HepG2 (cell line): Measurements from ENCODE around the gene FIS1. TPM values are rescaled to one million over a fixed set of nuclear protein-coding genes. Genes with fewer than 3 reads are reported as not detected.

Experiments used
- EED ChIP-seq: sonication (generic); formaldehyde crosslinking; IDR thresholded peaks from 2 replicates; pipeline ENCODE4 v1.5.0; 2020; ENCODE audit warnings: mild to moderate bottlenecking, missing genetic modification reagents
- HOXA3 ChIP-seq: sonication (generic); formaldehyde crosslinking; IDR thresholded peaks from 2 replicates; pipeline ENCODE4 v1.5.0; 2020; ENCODE audit warnings: missing genetic modification reagents
- MAZ ChIP-seq, 2 experiments: sonication (generic) in 1 of 2; formaldehyde crosslinking in 1 of 2; IDR thresholded peaks; 2 replicates each; pipeline versions ENCODE4 v1.5.0 to v1.6.1; 2012 to 2020; ENCODE audit warnings: low read depth in 2 of 2, mild to moderate bottlenecking in 2 of 2, borderline replicate concordance in 1 of 2, improper control_type of control experiment in 1 of 2, low read length in 1 of 2, missing genetic modification reagents in 1 of 2, moderate library complexity in 1 of 2
- MBNL3 ChIP-seq: fragments of 250-450 bp; sonication (Bioruptor Pico); conservative IDR thresholded peaks from 2 replicates; pipeline ENCODE4 v1.8.0; 2022; ENCODE audit warnings: mild to moderate bottlenecking, inconsistent platforms
- NCOA2 ChIP-seq: sonication (generic); formaldehyde crosslinking; IDR thresholded peaks from 2 replicates; pipeline ENCODE4 v1.8.0; 2022; ENCODE audit warnings: inconsistent platforms
- NR2F2 ChIP-seq: IDR thresholded peaks from 2 replicates; pipeline ENCODE4 v1.6.1; 2012; ENCODE audit warnings: low read depth, inconsistent platforms, borderline replicate concordance
- PHF8 ChIP-seq: sonication (generic); formaldehyde crosslinking; IDR thresholded peaks from 2 replicates; pipeline ENCODE4 v1.5.0; 2020; ENCODE audit warnings: missing genetic modification reagents
- RBAK ChIP-seq: sonication (generic); formaldehyde crosslinking; IDR thresholded peaks from 2 replicates; pipeline ENCODE4 v1.5.1; 2020; ENCODE audit warnings: mild to moderate bottlenecking, missing genetic modification reagents
- RELA ChIP-seq: sonication (generic); formaldehyde crosslinking; IDR thresholded peaks from 2 replicates; pipeline ENCODE4 v1.4.0; 2020; ENCODE audit warnings: missing genetic modification reagents
- SNAPC2 ChIP-seq: sonication (generic); formaldehyde crosslinking; IDR thresholded peaks from 2 replicates; pipeline ENCODE4 v1.8.1; 2022; ENCODE audit warnings: mild to moderate bottlenecking, missing genetic modification reagents
- SOX13 ChIP-seq, 3 experiments: fragments of 450-650 bp in 1 of 3; sonication (generic) in 1 of 3; formaldehyde crosslinking in 1 of 3; IDR thresholded peaks in 2 of 3; conservative IDR thresholded peaks in 1 of 3; 2 replicates each; pipeline versions ENCODE4 v1.5.0 to v1.6.1; 2016 to 2020; ENCODE audit warnings: antibody characterized with exemption in 1 of 3, mild to moderate bottlenecking in 1 of 3, missing compliant biosample characterization in 1 of 3, missing genetic modification reagents in 1 of 3, moderate library complexity in 1 of 3
- SUZ12 ChIP-seq: fragments of 150-350 bp; IDR thresholded peaks from 2 replicates; pipeline ENCODE4 v1.6.1; 2014; ENCODE audit warnings: low read depth, low read length
- U2AF2 ChIP-seq: fragments of 200-400 bp; formaldehyde crosslinking; IDR thresholded peaks from 2 replicates; pipeline ENCODE4 v1.6.1; 2017; ENCODE audit warnings: low read depth, mild to moderate bottlenecking, low read length
- ZKSCAN8 ChIP-seq: IDR thresholded peaks from 2 replicates; pipeline ENCODE4 v1.6.1; 2016; ENCODE audit warnings: borderline replicate concordance, missing genetic modification reagents, missing compliant biosample characterization
- ZNF121 ChIP-seq: sonication (generic); formaldehyde crosslinking; IDR thresholded peaks from 2 replicates; pipeline ENCODE4 v1.5.0; 2020; ENCODE audit warnings: mild to moderate bottlenecking, missing genetic modification reagents
- ZNF138 ChIP-seq: sonication (generic); formaldehyde crosslinking; IDR thresholded peaks from 2 replicates; pipeline ENCODE4 v1.5.0; 2020; ENCODE audit warnings: mild to moderate bottlenecking, low read depth, missing genetic modification reagents
- ZNF160 ChIP-seq: sonication (generic); formaldehyde crosslinking; IDR thresholded peaks from 2 replicates; pipeline ENCODE4 v1.8.0; 2022; ENCODE audit warnings: mild to moderate bottlenecking, inconsistent platforms, missing genetic modification reagents
- ZNF205 ChIP-seq: IDR thresholded peaks from 2 replicates; pipeline ENCODE4 v1.6.1; 2018; ENCODE audit warnings: missing biosample characterization, missing genetic modification reagents
- ZNF530 ChIP-seq: sonication (generic); formaldehyde crosslinking; IDR thresholded peaks from 2 replicates; pipeline ENCODE4 v1.5.0; 2020; ENCODE audit warnings: low read depth, mild to moderate bottlenecking, missing genetic modification reagents
- ZNF883 ChIP-seq: sonication (generic); formaldehyde crosslinking; IDR thresholded peaks from 2 replicates; pipeline ENCODE4 v1.5.1; 2020; ENCODE audit warnings: mild to moderate bottlenecking, missing genetic modification reagents; ENCODE audit errors: not compliant biosample characterization
- ZSCAN9 ChIP-seq: IDR thresholded peaks from 2 replicates; pipeline ENCODE4 v1.6.1; 2016; ENCODE audit warnings: borderline replicate concordance
- polyA plus RNA-seq, 8 experiments: library from polyadenylated mRNA; depleted of rRNA in 3 of 8; stranded (reverse) in 7 of 8; unstranded in 1 of 8; fragments of >200 nt; fragmentation: Illumina TruSeq in 4 of 8; extraction: Trizol in 4 of 8; gene quantifications; 2 replicates each; pipeline versions ENCODE4 v1.2.1 to v1.2.3, GENCODE V29; 2011 to 2016; ENCODE audit warnings: low read depth in 4 of 8, missing spikeins in 1 of 8, mixed read lengths in 1 of 8; ENCODE audit not compliant: insufficient read depth in 1 of 8
- total RNA-seq, 5 experiments: library from RNA; depleted of rRNA; stranded (reverse); fragments of >200 nt; fragmentation: Illumina TruSeq; extraction: Trizol; gene quantifications; 2 replicates each; pipeline ENCODE4 v1.2.3, GENCODE V29; 2016; ENCODE audit warnings: low read depth in 1 of 5
- TF ChIP-seq, protein P1 (sequence below): sonication (generic); formaldehyde crosslinking; conservative IDR thresholded peaks from 2 replicates; pipeline ENCODE4 v1.8.1; 2023; ENCODE audit warnings: missing genetic modification reagents
- TF ChIP-seq, protein P2 (sequence below): sonication (generic); formaldehyde crosslinking; IDR thresholded peaks from 2 replicates; pipeline ENCODE4 v1.5.1; 2020; ENCODE audit warnings: missing genetic modification reagents, mild to moderate bottlenecking, borderline replicate concordance
- TF ChIP-seq, protein P3 (sequence below): sonication (generic); formaldehyde crosslinking; IDR thresholded peaks from 2 replicates; pipeline ENCODE4 v1.5.0; 2020; ENCODE audit warnings: missing genetic modification reagents, mild to moderate bottlenecking, borderline replicate concordance
- TF ChIP-seq, protein P4 (sequence below): IDR thresholded peaks from 2 replicates; pipeline ENCODE4 v1.6.1; 2016; ENCODE audit warnings: missing compliant biosample characterization, missing genetic modification reagents, borderline replicate concordance

Gene FIS1
- total and polyA plus RNA-seq, 2 of the 13 experiments (the other 11 are each of a cell fraction or from before 2014, with no cell fraction given): 97.5 to 101 TPM

DNA sequence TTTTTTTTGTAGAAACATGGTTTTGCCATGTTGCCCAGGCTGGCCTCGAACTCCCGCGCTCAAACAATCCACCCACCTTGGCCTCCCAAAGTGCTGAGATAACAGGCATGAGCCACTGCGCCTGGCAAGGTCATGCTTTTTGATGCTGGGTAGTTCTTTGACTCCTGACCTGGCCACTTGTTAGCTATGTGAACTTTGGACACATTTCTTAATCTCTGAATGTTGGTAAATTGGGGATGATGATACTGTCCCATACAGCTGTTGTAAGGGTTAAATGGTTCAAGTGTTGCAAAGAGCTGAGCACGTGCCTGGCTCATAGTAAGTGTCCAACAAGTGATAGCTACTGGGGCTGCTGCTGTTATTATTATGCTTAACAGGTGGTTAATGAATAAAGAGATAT, 24.6 kb downstream of the FIS1 start (continued):
- TF ChIP-seq MAZ (IDR thresholded peaks at IDR 0.05; ENCODE audit: borderline replicate concordance, low read depth, low read length) (no peak), MAZ (CRISPR knock-in tag; IDR thresholded peaks at IDR 0.05; ENCODE audit: low read depth) (no peak), NR2F2 (peak; percentile 61), ZNF138 (CRISPR knock-in tag) (no peak), MBNL3 (no peak), ZSCAN9 (CRISPR knock-in tag) (no peak), ZNF160 (no peak), ZNF205 (CRISPR knock-in tag) (no peak), SOX13 (IDR thresholded peaks at IDR 0.05) (no peak), SOX13 (CRISPR knock-in tag; conservative IDR thresholded peaks at IDR 0.05 in 1 of 2, IDR thresholded peaks at IDR 0.05 in 1 of 2) (peak in 1 of 2 experiments; percentile 51; a peak in 1 of 4 replicates), U2AF2 (no peak), NCOA2 (CRISPR knock-in tag) (peak; percentile 53; the same call in 1 of the 2 replicates), EED (CRISPR knock-in tag) (no peak), SUZ12 (no peak), RBAK (CRISPR knock-in tag) (no peak), ZNF883 (no peak), ZNF121 (CRISPR knock-in tag) (peak; percentile 78), ZNF530 (CRISPR knock-in tag) (no peak), SNAPC2 (CRISPR knock-in tag) (no peak), HOXA3 (CRISPR knock-in tag) (no peak), PHF8 (CRISPR knock-in tag) (no peak), RELA (CRISPR knock-in tag) (no peak), ZKSCAN8 (no peak)
- TF ChIP-seq, protein P1, sequence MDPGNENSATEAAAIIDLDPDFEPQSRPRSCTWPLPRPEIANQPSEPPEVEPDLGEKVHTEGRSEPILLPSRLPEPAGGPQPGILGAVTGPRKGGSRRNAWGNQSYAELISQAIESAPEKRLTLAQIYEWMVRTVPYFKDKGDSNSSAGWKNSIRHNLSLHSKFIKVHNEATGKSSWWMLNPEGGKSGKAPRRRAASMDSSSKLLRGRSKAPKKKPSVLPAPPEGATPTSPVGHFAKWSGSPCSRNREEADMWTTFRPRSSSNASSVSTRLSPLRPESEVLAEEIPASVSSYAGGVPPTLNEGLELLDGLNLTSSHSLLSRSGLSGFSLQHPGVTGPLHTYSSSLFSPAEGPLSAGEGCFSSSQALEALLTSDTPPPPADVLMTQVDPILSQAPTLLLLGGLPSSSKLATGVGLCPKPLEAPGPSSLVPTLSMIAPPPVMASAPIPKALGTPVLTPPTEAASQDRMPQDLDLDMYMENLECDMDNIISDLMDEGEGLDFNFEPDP (CRISPR knock-in tag): no peak
- TF ChIP-seq, protein P2, sequence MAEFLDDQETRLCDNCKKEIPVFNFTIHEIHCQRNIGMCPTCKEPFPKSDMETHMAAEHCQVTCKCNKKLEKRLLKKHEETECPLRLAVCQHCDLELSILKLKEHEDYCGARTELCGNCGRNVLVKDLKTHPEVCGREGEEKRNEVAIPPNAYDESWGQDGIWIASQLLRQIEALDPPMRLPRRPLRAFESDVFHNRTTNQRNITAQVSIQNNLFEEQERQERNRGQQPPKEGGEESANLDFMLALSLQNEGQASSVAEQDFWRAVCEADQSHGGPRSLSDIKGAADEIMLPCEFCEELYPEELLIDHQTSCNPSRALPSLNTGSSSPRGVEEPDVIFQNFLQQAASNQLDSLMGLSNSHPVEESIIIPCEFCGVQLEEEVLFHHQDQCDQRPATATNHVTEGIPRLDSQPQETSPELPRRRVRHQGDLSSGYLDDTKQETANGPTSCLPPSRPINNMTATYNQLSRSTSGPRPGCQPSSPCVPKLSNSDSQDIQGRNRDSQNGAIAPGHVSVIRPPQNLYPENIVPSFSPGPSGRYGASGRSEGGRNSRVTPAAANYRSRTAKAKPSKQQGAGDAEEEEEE (CRISPR knock-in tag): no peak
- TF ChIP-seq, protein P3, sequence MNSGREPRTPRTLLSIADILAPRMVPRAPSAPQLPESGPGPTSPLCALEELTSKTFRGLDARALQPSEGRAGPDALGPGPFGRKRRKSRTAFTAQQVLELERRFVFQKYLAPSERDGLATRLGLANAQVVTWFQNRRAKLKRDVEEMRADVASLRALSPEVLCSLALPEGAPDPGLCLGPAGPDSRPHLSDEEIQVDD (CRISPR knock-in tag): no peak
- TF ChIP-seq, protein P4, sequence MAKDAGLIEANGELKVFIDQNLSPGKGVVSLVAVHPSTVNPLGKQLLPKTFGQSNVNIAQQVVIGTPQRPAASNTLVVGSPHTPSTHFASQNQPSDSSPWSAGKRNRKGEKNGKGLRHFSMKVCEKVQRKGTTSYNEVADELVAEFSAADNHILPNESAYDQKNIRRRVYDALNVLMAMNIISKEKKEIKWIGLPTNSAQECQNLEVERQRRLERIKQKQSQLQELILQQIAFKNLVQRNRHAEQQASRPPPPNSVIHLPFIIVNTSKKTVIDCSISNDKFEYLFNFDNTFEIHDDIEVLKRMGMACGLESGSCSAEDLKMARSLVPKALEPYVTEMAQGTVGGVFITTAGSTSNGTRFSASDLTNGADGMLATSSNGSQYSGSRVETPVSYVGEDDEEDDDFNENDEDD (CRISPR knock-in tag): no peak
